ENCODE data around the gene PPARA.

GRCh38 chr22:46247443-46247975 lies 97.2 kb downstream of the PPARA start:
- TF ChIP-seq POLR2A (IDR thresholded peaks at IDR 0.05): no peak
- TF ChIP-seq, protein P1, sequence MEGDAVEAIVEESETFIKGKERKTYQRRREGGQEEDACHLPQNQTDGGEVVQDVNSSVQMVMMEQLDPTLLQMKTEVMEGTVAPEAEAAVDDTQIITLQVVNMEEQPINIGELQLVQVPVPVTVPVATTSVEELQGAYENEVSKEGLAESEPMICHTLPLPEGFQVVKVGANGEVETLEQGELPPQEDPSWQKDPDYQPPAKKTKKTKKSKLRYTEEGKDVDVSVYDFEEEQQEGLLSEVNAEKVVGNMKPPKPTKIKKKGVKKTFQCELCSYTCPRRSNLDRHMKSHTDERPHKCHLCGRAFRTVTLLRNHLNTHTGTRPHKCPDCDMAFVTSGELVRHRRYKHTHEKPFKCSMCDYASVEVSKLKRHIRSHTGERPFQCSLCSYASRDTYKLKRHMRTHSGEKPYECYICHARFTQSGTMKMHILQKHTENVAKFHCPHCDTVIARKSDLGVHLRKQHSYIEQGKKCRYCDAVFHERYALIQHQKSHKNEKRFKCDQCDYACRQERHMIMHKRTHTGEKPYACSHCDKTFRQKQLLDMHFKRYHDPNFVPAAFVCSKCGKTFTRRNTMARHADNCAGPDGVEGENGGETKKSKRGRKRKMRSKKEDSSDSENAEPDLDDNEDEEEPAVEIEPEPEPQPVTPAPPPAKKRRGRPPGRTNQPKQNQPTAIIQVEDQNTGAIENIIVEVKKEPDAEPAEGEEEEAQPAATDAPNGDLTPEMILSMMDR (IDR thresholded peaks at IDR 0.05): no peak
